Naive thymus-derived CD4-positive, alpha-beta T cell (primary cell): Measurements from ENCODE around the gene APMAP. TPM values are rescaled to one million over a fixed set of nuclear protein-coding genes. Genes with fewer than 3 reads are reported as not detected.
"Not testable (repeated sequence)": the region's sequence is repeated elsewhere in the genome, so short reads cannot be mapped to it uniquely, and the experiment has no call there.

Experiments used
- ATAC-seq: fragments of 150-1000 bp; cut with Tn5 transposase; 2 replicates; pipeline ENCODE4 v1.10.0; 2021; ENCODE audit warnings: mild to moderate bottlenecking, moderate library complexity
- CTCF ChIA-PET: fragments of 350-600 bp; sonication (Branson Sonifier 250); formaldehyde crosslinking; loops from one replicate; lab custom pipeline; 2021; ENCODE audit warnings: antibody characterized with exemption; lab: Charles Lee
- POLR2A ChIA-PET: fragments of 350-600 bp; sonication (Branson Sonifier 250); formaldehyde crosslinking; loops from one replicate; lab custom pipeline; 2021; ENCODE audit warnings: antibody characterized with exemption, inconsistent platforms; lab: Charles Lee
- DNase-seq, 9 donors: peaks; one replicate each; pipeline versions ENCODE4 v3.0.0 to v3.0.0-alpha.2; 2020 to 2022; ENCODE audit warnings: mixed read lengths in 1 of 9
- H3K27ac ChIP-seq: one replicate; pipeline ENCODE4 v1.7.0; 2013; ENCODE audit warnings: mild to moderate bottlenecking, low read depth, low read length, moderate library complexity
- H3K27me3 ChIP-seq, 2 donors: one replicate each; pipeline ENCODE4 v1.7.0; 2013; ENCODE audit warnings: low read length in 2 of 2, mild to moderate bottlenecking in 2 of 2, moderate library complexity in 2 of 2; ENCODE audit not compliant: control insufficient read depth in 2 of 2, insufficient read depth in 2 of 2
- H3K36me3 ChIP-seq, 3 experiments: 1 replicate in 2 of 3; 2 replicates in 1 of 3; pipeline ENCODE4 v1.7.0; 2013; ENCODE audit warnings: low read length in 3 of 3, mild to moderate bottlenecking in 3 of 3, moderate library complexity in 1 of 3; ENCODE audit not compliant: insufficient read depth in 3 of 3, control insufficient read depth in 2 of 3
- H3K4me1 ChIP-seq, 2 donors: one replicate each; pipeline ENCODE4 v1.7.0; 2013; ENCODE audit warnings: low read length in 2 of 2, mild to moderate bottlenecking in 2 of 2, moderate library complexity in 1 of 2; ENCODE audit not compliant: control insufficient read depth in 2 of 2, insufficient read depth in 2 of 2
- H3K4me3 ChIP-seq: 2 replicates; pipeline ENCODE4 v1.7.0; 2013; ENCODE audit warnings: mild to moderate bottlenecking, low read length
- H3K9me3 ChIP-seq, 3 experiments: 1 replicate in 2 of 3; 2 replicates in 1 of 3; pipeline ENCODE4 v1.7.0; 2013; ENCODE audit warnings: low read length in 3 of 3; ENCODE audit not compliant: control insufficient read depth in 2 of 3
- H3K27ac Mint-ChIP-seq, 9 donors: one replicate each; pipeline ENCODE4 v1.8.0; 2020 to 2022; ENCODE audit warnings: mixed read lengths in 9 of 9, mild to moderate bottlenecking in 8 of 9, moderate library complexity in 5 of 9, inconsistent platforms in 2 of 9
- H3K27me3 Mint-ChIP-seq, 5 donors: one replicate each; pipeline ENCODE4 v1.8.0; 2021 to 2022; ENCODE audit warnings: mixed read lengths in 5 of 5, mild to moderate bottlenecking in 1 of 5
- H3K36me3 Mint-ChIP-seq, 5 donors: one replicate each; pipeline ENCODE4 v1.8.0; 2020 to 2022; ENCODE audit warnings: mixed read lengths in 5 of 5, mild to moderate bottlenecking in 3 of 5, inconsistent platforms in 1 of 5
- H3K4me1 Mint-ChIP-seq, 7 donors: one replicate each; pipeline ENCODE4 v1.8.0; 2020 to 2022; ENCODE audit warnings: mixed read lengths in 7 of 7, mild to moderate bottlenecking in 3 of 7, inconsistent platforms in 1 of 7
- H3K4me3 Mint-ChIP-seq, 10 donors: one replicate each; pipeline ENCODE4 v1.8.0; 2020 to 2022; ENCODE audit warnings: mild to moderate bottlenecking in 10 of 10, mixed read lengths in 10 of 10, moderate library complexity in 6 of 10, inconsistent platforms in 2 of 10
- H3K9me3 Mint-ChIP-seq, 11 donors: one replicate each; pipeline ENCODE4 v1.8.0; 2020 to 2022; ENCODE audit warnings: mixed read lengths in 11 of 11, mild to moderate bottlenecking in 4 of 11, inconsistent platforms in 1 of 11, moderate library complexity in 1 of 11
- intact Hi-C, 2 donors: fragments of 100-400 bp; cut with micrococcal nuclease; formaldehyde crosslinking; loops; one replicate each; pipeline ENCODE4 v1.15.1; 2023
- polyA plus RNA-seq, 2 donors: library from polyadenylated mRNA; unstranded; fragments of 300-500 nt; fragmentation: Illumina TruSeq; gene quantifications; one replicate each; pipeline ENCODE4 v1.2.3, GENCODE V29; 2021
- total RNA-seq, 6 experiments: library from RNA in 5 of 6; stranded (reverse) in 5 of 6; gene quantifications; 1 replicate in 5 of 6; 2 replicates in 1 of 6; pipeline ENCODE4 v1.2.3 and lab custom pipeline; 2021 to 2026

The APMAP gene
- total and polyA plus RNA-seq, 7 experiments from 2014 or later, result 28.2 to 74.6 (median 41.4) TPM

DNA sequence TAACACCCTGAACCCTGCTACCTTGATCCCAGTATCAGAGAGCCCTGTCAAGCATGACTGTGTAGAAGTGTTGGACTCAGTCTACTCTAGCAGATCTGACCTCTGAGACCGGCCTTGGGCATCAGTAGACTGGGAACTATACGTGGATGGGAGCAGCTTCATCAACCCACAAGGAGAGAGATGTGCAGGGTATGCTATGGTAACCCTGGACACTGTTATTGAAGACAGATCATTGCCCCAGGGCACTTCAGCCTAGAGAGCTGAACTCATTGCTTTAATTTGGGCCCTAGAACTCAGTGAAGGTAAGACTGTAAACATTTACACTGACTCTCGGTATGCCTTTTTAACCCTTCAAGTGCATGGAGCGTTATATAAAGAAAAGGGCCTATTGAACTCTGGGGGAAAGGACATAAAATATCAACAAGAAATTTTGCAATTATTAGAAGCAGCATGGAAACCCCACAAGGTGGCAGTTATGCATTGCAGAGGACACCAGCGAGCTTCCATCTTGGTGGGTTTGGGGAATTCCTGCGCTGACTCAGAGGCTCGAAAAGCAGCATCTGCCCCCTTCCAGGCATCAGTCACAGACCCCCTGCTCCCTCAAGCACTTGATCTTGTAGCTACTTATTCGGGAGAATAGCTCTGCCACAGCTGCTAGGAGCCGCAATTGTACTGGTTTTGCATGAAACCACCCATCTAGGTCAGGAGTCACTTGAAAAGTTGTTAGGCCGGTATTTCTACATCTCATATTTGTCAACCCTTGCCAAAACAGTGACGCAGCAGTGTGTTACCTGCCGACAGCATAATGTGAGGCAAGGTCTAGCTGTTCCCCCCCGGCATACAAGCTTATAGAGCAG, 62.5 kb downstream of the APMAP start:
- H3K36me3 ChIP-seq, DNase-seq, H3K27ac ChIP-seq, H3K4me3 Mint-ChIP-seq, H3K9me3 ChIP-seq, H3K4me3 ChIP-seq, H3K9me3 Mint-ChIP-seq, POLR2A ChIA-PET, ATAC-seq, H3K27me3 ChIP-seq, H3K36me3 Mint-ChIP-seq, CTCF ChIA-PET: not testable (repeated sequence)
- H3K4me1 ChIP-seq, result peaks cover 16 to 30% of the 10 kb centered on the region in 2 donors
- intact Hi-C loops, result loop anchor here (2.0 to 5.0 kb wide), 3 partner anchors 62 to 135 kb away; partner anchors contain the start of gene APMAP (in 2 of the 2)
- H3K27me3 Mint-ChIP-seq, result peaks cover 0 to 12% (median 0%) of the 10 kb centered on the region in 5 donors
- H3K27ac Mint-ChIP-seq, result peak overlapping the region in 5 of 9 donors; percentile 1 to 58 (median 24)
- peaks cover 19 to 40% (median 25%) of the 10 kb centered on the region in 7 donors for H3K4me1 Mint-ChIP-seq

DNA sequence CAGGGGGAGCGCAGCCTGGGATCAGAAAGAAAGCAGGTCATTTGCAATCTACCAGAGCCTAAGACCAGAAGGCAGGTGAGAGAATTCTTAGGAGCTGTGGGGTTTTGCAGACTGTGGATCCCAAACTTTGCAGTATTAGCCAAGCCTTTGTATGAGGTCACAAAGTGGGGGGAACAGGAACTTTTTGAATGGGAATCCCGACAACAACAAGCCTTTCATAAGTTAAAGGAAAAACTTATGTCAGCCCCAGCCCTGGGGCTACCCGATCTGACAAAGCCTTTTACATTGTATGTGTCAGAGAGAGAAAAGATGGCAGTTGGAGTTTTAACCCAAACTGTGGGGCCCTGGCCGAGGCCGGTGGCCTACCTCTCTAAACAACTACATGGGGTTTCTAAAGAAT, 63.3 kb downstream of the APMAP start:
- DNase-seq, H3K9me3 ChIP-seq, H3K9me3 Mint-ChIP-seq, H3K27me3 ChIP-seq, H3K27ac ChIP-seq, H3K36me3 Mint-ChIP-seq, ATAC-seq, H3K4me3 ChIP-seq, CTCF ChIA-PET, intact Hi-C loops, H3K36me3 ChIP-seq, H3K4me3 Mint-ChIP-seq, POLR2A ChIA-PET: not testable (repeated sequence)
- H3K4me1 Mint-ChIP-seq, result peaks cover 19 to 37% (median 25%) of the 10 kb centered on the region in 7 donors
- H3K27me3 Mint-ChIP-seq, result peaks cover 0 to 17% (median 0%) of the 10 kb centered on the region in 5 donors
- H3K27ac Mint-ChIP-seq, result peak overlapping the region in 1 of 9 donors; percentile 25
- peaks cover 16 to 30% of the 10 kb centered on the region in 2 donors for H3K4me1 ChIP-seq

DNA sequence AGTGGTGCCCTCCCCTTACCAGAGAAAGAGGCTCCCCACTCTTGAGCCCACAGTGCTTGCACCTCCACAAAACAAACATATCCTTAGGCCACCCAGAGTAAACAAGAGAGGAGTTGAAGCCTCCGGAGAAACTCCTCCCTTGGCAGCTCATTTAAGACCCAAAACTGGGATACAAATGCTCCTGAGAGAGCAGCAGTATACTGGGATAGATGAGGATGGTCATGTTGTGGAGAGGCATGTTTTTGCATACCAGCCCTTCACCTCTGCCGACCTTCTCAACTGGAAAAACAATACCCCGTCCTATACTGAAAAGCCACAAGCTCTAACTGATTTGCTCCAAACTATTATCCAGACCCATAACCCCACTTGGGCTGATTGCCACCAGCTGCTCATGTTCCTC, 71.8 kb downstream of the APMAP start:
- H3K27ac ChIP-seq, H3K27me3 ChIP-seq, H3K36me3 Mint-ChIP-seq, H3K4me1 Mint-ChIP-seq, POLR2A ChIA-PET, intact Hi-C loops, ATAC-seq, DNase-seq, H3K4me1 ChIP-seq, H3K4me3 ChIP-seq, H3K27ac Mint-ChIP-seq, H3K9me3 ChIP-seq, H3K36me3 ChIP-seq, H3K4me3 Mint-ChIP-seq, H3K9me3 Mint-ChIP-seq: not testable (repeated sequence)
- H3K27me3 Mint-ChIP-seq, result peaks cover 0 to 24% (median 11%) of the 10 kb centered on the region in 5 donors
- CTCF ChIA-PET, result interaction anchor here (1.0 kb wide), 1 partner anchor 70 kb away, joined by 3 read pairs; no protein-coding TSS in a partner anchor

DNA sequence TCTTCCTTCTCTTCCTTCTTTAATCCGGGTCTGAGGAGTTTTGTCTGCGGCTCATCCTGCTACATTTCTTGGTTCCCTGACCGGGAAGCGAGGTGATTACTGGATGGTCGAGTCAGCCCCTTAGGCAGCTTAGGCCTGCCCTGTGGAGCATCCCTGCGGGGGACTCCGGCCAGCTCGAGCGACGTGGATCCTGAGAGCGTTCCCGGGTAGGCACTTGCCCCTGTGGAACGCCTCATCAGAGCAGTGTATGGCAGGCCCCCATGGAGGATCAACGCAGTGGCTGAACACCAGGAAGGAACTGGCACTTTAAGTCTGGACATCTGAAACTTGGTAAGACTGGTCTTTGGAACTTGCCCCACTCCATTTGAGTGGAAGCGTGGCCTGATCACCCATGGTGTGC, 72.9 kb downstream of the APMAP start:
- POLR2A ChIA-PET, H3K27ac Mint-ChIP-seq, H3K36me3 ChIP-seq, H3K9me3 ChIP-seq, H3K36me3 Mint-ChIP-seq, H3K4me3 ChIP-seq, DNase-seq, ATAC-seq, H3K4me3 Mint-ChIP-seq, H3K27me3 ChIP-seq, H3K4me1 Mint-ChIP-seq, H3K9me3 Mint-ChIP-seq, H3K4me1 ChIP-seq, H3K27ac ChIP-seq: not testable (repeated sequence)
- CTCF ChIA-PET, result interaction anchor here (1.0 kb wide), 1 partner anchor 69 kb away, joined by 3 read pairs; no protein-coding TSS in a partner anchor
- intact Hi-C loops, result loop anchor here (2.0 to 10.0 kb wide), 5 partner anchors 185 to 1252 kb away; no protein-coding TSS in a partner anchor
- peaks cover 0 to 16% (median 11%) of the 10 kb centered on the region in 5 donors for H3K27me3 Mint-ChIP-seq

DNA sequence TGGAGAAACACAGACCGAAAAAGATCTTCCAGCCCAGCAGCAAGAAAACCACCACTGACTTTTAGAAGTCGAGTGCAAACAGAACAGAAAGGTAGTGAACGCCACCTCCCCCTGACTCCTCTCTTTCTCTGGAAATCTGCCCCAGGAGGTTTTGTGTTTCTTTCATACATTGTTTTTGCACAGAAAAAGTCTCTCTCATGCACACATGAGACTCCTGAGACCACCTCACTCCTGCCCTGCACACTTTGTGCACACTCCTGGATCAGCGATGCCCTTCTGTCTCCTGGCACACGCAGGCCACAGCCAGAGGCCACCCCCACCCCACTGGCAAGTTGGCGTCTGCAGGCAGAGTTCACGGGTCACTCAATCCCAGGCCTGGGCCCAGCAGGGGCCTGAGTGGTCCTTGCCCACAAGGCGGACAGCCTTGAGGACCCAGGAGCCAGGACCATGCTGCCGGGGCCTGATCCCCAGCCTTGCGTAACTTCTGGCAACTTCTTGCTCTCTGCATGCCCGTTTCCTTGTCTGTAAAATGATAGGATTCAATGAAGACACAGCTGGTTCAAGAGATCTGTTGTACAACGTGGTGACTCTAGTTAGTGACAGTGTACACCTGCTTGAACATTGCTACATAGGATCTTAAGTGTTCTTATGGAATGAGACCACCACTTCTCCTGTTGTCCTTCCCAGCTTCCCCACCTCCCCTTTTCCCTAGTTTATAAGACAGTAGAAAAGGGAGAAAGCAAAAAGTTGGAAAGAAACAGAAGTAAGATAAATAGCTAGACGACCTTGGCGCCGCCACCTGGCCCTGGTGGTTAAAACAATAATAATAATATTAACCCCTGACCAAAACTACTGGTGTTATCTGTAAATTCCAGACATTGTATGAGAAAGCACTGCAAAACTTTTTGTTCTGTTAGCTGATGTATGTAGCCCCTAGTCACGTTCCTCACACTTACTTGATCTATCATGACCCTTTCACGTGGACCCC, 73.7 kb downstream of the APMAP start:
- peak overlapping the region in 1 of 10 donors; percentile 22 for H3K4me3 Mint-ChIP-seq
- Histone ChIP-seq H3K9me3 (no peaks in the 10 kb centered on the region), H3K27ac (no peak overlapping the region), H3K36me3 (no peaks in the 10 kb centered on the region), H3K4me3 (no peak overlapping the region), H3K27me3 (no peaks in the 10 kb centered on the region), H3K4me1 (peaks cover 0 to 4% of the 10 kb centered on the region in 2 donors)
- intact Hi-C loops, result loop anchor here (1.0 to 10.0 kb wide), 7 partner anchors 184 to 1252 kb away; no protein-coding TSS in a partner anchor
- peak overlapping the region in 1 of 9 donors; percentile 51 for H3K27ac Mint-ChIP-seq
- peaks cover 0 to 16% (median 11%) of the 10 kb centered on the region in 5 donors for H3K27me3 Mint-ChIP-seq
- no peak for ATAC-seq
- DNase-seq, result no peak
- peaks cover 0 to 10% (median 3%) of the 10 kb centered on the region in 11 donors for H3K9me3 Mint-ChIP-seq
- peaks cover 0 to 9% (median 4%) of the 10 kb centered on the region in 5 donors for H3K36me3 Mint-ChIP-seq
- ChIA-PET POLR2A (no interaction called here), CTCF (interaction anchor here (1.2 to 2.8 kb wide), 2 partner anchors 416 to 981 kb away, joined by 3 to 12 read pairs; no protein-coding TSS in a partner anchor)
- peaks cover 0 to 9% (median 4%) of the 10 kb centered on the region in 7 donors for H3K4me1 Mint-ChIP-seq
